VCaP (cell line): Measurements from ENCODE around the gene XPO6.

Experiments used
- H3K27ac ChIP-seq: fragments of 450-650 bp; 2 replicates; pipeline ENCODE4 v1.5.1; 2017
- CTCF ChIP-seq: fragments of 450-650 bp; conservative IDR thresholded peaks from 2 replicates; pipeline ENCODE4 v1.5.1; 2017; ENCODE audit warnings: mild to moderate bottlenecking, moderate library complexity

The XPO6 gene

GRCh38 chr16:28133666-28134065 is 78.1 kb downstream of the XPO6 start:
- no peak for TF ChIP-seq CTCF
- H3K27ac ChIP-seq, result no peak overlapping the region

GRCh38 chr16:28131743-28132393 is 79.9 kb downstream of the XPO6 start:
- no peak for TF ChIP-seq CTCF
- no peak overlapping the region for H3K27ac ChIP-seq

GRCh38 chr16:28131181-28131580 is 80.6 kb downstream of the XPO6 start:
- no peak overlapping the region for H3K27ac ChIP-seq
- no peak for TF ChIP-seq CTCF

GRCh38 chr16:28130099-28131088 is 81.4 kb downstream of the XPO6 start:
- no peak overlapping the region for H3K27ac ChIP-seq
- no peak for TF ChIP-seq CTCF

- no peak overlapping the region for H3K27ac ChIP-seq
- no peak for TF ChIP-seq CTCF
Observed at GRCh38 chr16:28126684-28127620, 84.8 kb downstream of the XPO6 start.

- no peak for TF ChIP-seq CTCF
- H3K27ac ChIP-seq, result no peak overlapping the region
Observed at GRCh38 chr16:28125592-28125991, 86.2 kb downstream of the XPO6 start.
